H1 (cell line): Measurements from ENCODE around the gene CHTF18.
A peak's percentile ranks its signal among the peaks of the same experiment; 100 is the strongest.

Experiments
- CBX8 ChIP-seq: fragments of 300-800, 300-1000 bp; sonication (generic); IDR thresholded peaks from 2 replicates; pipeline ENCODE4 v1.7.1; 2016; ENCODE audit warnings: low read depth, low read length, borderline replicate concordance
- POLR2A ChIP-seq, 2 experiments: IDR thresholded peaks; 1 replicate in 1 of 2; 2 replicates in 1 of 2; pipeline ENCODE4 v1.6.1; 2011; ENCODE audit warnings: low read depth in 2 of 2, low read length in 2 of 2, mild to moderate bottlenecking in 2 of 2; ENCODE audit errors: control extremely low read depth in 1 of 2
- POLR2AphosphoS5 ChIP-seq: IDR thresholded peaks from 2 replicates; pipeline ENCODE4 v1.6.1; 2011; ENCODE audit warnings: low read depth, low read length
- RBBP5 ChIP-seq: IDR thresholded peaks from 2 replicates; pipeline ENCODE4 v1.7.1; 2012; ENCODE audit warnings: low read depth, mild to moderate bottlenecking, inconsistent platforms, low read length, moderate library complexity, borderline replicate concordance
- SUZ12 ChIP-seq: fragments of 200-600 bp; sonication (generic); IDR thresholded peaks from 2 replicates; pipeline ENCODE4 v1.6.1; 2012; ENCODE audit warnings: mild to moderate bottlenecking, inconsistent platforms, low read length, moderate library complexity, mixed read lengths
- TF ChIP-seq, protein P1 (sequence below), 3 experiments: IDR thresholded peaks; 1 replicate in 2 of 3; 2 replicates in 1 of 3; pipeline versions ENCODE4 v1.5.1 to v1.6.1; 2011; ENCODE audit warnings: low read length in 3 of 3, mild to moderate bottlenecking in 3 of 3, inconsistent platforms in 2 of 3, low read depth in 1 of 3, moderate library complexity in 1 of 3; ENCODE audit not compliant: insufficient read depth in 1 of 3; ENCODE audit errors: control extremely low read depth in 1 of 3
- TF ChIP-seq, protein P2 (sequence below): IDR thresholded peaks from 2 replicates; pipeline ENCODE4 v1.6.1; 2012; ENCODE audit warnings: low read length, inconsistent platforms
- TF ChIP-seq, protein P3 (sequence below): IDR thresholded peaks from 2 replicates; pipeline ENCODE4 v1.6.1; 2012; ENCODE audit warnings: inconsistent platforms

DNA sequence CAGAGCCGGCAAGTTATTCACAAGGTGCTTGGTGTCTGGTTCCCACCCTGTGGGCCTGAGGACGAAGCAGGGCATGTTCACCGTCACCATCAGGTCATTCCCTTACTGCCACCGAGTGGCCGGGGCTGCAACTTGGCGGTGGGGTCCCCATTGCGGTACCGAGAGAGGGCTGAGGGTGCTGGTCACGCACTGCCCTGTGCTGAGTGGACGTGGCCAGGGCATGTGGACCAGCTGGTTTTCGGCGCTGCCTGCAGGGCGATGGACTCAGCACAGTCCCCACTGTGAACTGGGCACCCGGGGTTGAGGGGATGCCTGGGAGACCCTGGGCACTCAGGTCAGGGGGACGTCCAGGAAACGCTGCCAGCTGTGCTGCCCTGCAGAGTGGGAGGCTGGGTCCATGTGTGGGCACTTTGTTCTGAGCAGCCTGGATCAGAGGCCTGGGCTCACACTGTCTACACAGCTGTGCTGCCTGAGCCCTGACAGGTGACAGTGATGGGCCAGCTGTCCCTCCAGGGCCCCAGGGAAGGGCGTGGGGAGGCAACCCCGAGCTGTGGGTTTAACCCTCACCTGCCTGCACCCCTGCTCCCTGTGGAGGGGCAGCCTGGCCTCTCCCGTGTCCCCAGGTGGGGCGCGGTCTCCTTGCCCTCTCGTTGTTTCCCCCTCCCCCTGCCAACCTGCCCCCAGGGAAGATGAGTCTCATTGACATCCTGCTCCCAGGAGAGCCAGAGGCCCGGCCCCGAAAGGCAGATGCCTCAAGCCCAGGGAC, 51.4 kb downstream of the CHTF18 start:
- TF ChIP-seq, protein P1, sequence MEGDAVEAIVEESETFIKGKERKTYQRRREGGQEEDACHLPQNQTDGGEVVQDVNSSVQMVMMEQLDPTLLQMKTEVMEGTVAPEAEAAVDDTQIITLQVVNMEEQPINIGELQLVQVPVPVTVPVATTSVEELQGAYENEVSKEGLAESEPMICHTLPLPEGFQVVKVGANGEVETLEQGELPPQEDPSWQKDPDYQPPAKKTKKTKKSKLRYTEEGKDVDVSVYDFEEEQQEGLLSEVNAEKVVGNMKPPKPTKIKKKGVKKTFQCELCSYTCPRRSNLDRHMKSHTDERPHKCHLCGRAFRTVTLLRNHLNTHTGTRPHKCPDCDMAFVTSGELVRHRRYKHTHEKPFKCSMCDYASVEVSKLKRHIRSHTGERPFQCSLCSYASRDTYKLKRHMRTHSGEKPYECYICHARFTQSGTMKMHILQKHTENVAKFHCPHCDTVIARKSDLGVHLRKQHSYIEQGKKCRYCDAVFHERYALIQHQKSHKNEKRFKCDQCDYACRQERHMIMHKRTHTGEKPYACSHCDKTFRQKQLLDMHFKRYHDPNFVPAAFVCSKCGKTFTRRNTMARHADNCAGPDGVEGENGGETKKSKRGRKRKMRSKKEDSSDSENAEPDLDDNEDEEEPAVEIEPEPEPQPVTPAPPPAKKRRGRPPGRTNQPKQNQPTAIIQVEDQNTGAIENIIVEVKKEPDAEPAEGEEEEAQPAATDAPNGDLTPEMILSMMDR (IDR thresholded peaks at IDR 0.05; ENCODE audit: control extremely low read depth in 1 of 3, insufficient read depth in 1 of 3, low read depth in 1 of 3, low read length in 3 of 3): peak in 2 of 3 experiments; percentile 9 to 13; a peak in 2 of 4 replicates
- TF ChIP-seq, protein P2, sequence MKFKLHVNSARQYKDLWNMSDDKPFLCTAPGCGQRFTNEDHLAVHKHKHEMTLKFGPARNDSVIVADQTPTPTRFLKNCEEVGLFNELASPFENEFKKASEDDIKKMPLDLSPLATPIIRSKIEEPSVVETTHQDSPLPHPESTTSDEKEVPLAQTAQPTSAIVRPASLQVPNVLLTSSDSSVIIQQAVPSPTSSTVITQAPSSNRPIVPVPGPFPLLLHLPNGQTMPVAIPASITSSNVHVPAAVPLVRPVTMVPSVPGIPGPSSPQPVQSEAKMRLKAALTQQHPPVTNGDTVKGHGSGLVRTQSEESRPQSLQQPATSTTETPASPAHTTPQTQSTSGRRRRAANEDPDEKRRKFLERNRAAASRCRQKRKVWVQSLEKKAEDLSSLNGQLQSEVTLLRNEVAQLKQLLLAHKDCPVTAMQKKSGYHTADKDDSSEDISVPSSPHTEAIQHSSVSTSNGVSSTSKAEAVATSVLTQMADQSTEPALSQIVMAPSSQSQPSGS: no peak
- TF ChIP-seq CBX8: no peak
- no peak for TF ChIP-seq SUZ12
- TF ChIP-seq, protein P3, sequence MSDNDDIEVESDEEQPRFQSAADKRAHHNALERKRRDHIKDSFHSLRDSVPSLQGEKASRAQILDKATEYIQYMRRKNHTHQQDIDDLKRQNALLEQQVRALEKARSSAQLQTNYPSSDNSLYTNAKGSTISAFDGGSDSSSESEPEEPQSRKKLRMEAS: no peak
- TF ChIP-seq RBBP5: no peak
- no peak for TF ChIP-seq POLR2AphosphoS5
- TF ChIP-seq POLR2A (IDR thresholded peaks at IDR 0.05; ENCODE audit: control extremely low read depth in 1 of 2, low read depth in 2 of 2, low read length in 2 of 2): no peak
